HUES48 (cell line): ENCODE data around the gene NTSR1.

Source experiments
- H3K27ac ChIP-seq: one replicate; pipeline ENCODE4 v1.7.0; 2013; ENCODE audit warnings: low read depth, low read length, inconsistent platforms
- H3K27me3 ChIP-seq: 2 replicates; pipeline ENCODE4 v1.6.1; 2013; ENCODE audit warnings: mild to moderate bottlenecking, low read length; ENCODE audit not compliant: control insufficient read depth, insufficient read depth
- H3K36me3 ChIP-seq: 2 replicates; pipeline ENCODE4 v1.6.1; 2013; ENCODE audit warnings: low read length; ENCODE audit not compliant: control insufficient read depth, insufficient read depth
- H3K4me1 ChIP-seq: 2 replicates; pipeline ENCODE4 v1.6.1; 2013; ENCODE audit warnings: mild to moderate bottlenecking, low read length; ENCODE audit not compliant: control insufficient read depth, insufficient read depth
- H3K4me3 ChIP-seq: 2 replicates; pipeline ENCODE4 v1.5.1; 2013; ENCODE audit warnings: mild to moderate bottlenecking, low read depth, low read length
- H3K9ac ChIP-seq: 2 replicates; pipeline ENCODE4 v1.6.1; 2013; ENCODE audit warnings: mild to moderate bottlenecking, low read depth, low read length, moderate library complexity
- H3K9me3 ChIP-seq: 2 replicates; pipeline ENCODE4 v1.6.1; 2013; ENCODE audit warnings: low read length; ENCODE audit not compliant: control insufficient read depth, insufficient read depth

The NTSR1 gene

GRCh38 chr20:62807444-62808210 is 99.0 kb downstream of the NTSR1 start:
- Histone ChIP-seq H3K4me1 (peaks cover 6% of the 10 kb centered on the region; the same call in 1 of the 2 replicates), H3K27me3 (0 out of 2 replicates have a peak, but pooled peaks cover 3% of the 10 kb centered on the region), H3K9ac (no peak overlapping the region), H3K27ac (no peak overlapping the region), H3K9me3 (no peaks in the 10 kb centered on the region), H3K36me3 (peaks cover 41% of the 10 kb centered on the region), H3K4me3 (no peak overlapping the region)

- Histone ChIP-seq H3K9ac (no peak overlapping the region), H3K4me3 (no peak overlapping the region), H3K4me1 (peaks cover 6% of the 10 kb centered on the region; the same call in 1 of the 2 replicates), H3K36me3 (peaks cover 45% of the 10 kb centered on the region), H3K27ac (no peak overlapping the region), H3K9me3 (no peaks in the 10 kb centered on the region), H3K27me3 (0 out of 2 replicates have a peak, but pooled peaks cover 3% of the 10 kb centered on the region)
Measured at GRCh38 chr20:62808211-62808865, 99.7 kb downstream of the NTSR1 start.

- H3K9me3 ChIP-seq = no peaks in the 10 kb centered on the region
- H3K27ac ChIP-seq = no peak overlapping the region
- H3K4me1 ChIP-seq = peaks cover 6% of the 10 kb centered on the region; the same call in 1 of the 2 replicates
- no peak overlapping the region for H3K9ac ChIP-seq
- H3K36me3 ChIP-seq = peaks cover 48% of the 10 kb centered on the region
- no peaks in the 10 kb centered on the region for H3K27me3 ChIP-seq
- H3K4me3 ChIP-seq = no peak overlapping the region
Measured at GRCh38 chr20:62809530-62810428, 101.1 kb downstream of the NTSR1 start.

GRCh38 chr20:62811320-62811719 is 102.7 kb downstream of the NTSR1 start:
- Histone ChIP-seq H3K36me3 (peaks cover 48% of the 10 kb centered on the region), H3K27me3 (peaks cover 3% of the 10 kb centered on the region; the same call in 1 of the 2 replicates), H3K27ac (no peak overlapping the region), H3K4me3 (no peak overlapping the region), H3K9ac (no peak overlapping the region), H3K4me1 (peaks cover 9% of the 10 kb centered on the region; the same call in 1 of the 2 replicates), H3K9me3 (no peaks in the 10 kb centered on the region)

GRCh38 chr20:62811720-62812119 is 103.1 kb downstream of the NTSR1 start:
- Histone ChIP-seq H3K4me1 (peaks cover 9% of the 10 kb centered on the region; the same call in 1 of the 2 replicates), H3K36me3 (peaks cover 48% of the 10 kb centered on the region), H3K9me3 (no peaks in the 10 kb centered on the region), H3K4me3 (no peak overlapping the region), H3K27me3 (peaks cover 6% of the 10 kb centered on the region; the same call in 1 of the 2 replicates), H3K9ac (no peak overlapping the region), H3K27ac (no peak overlapping the region)
